Mucosa of descending colon (tissue), 3 donors: Measurements from ENCODE around the gene CPED1. TPM values are rescaled to one million over a fixed set of nuclear protein-coding genes. Genes with fewer than 3 reads are reported as not detected.

Experiments
- ATAC-seq: fragments of 200-7000 bp; cut with Tn5 transposase; one replicate; pipeline ENCODE4 v1.9.1; 2020; ENCODE audit warnings: mild to moderate bottlenecking, moderate library complexity
- DNase-seq, 3 donors: peaks; one replicate each; pipeline ENCODE4 v3.0.0-alpha.2; 2020
- H3K36me3 ChIP-seq: fragments of 200-600 bp; one replicate; pipeline ENCODE4 v1.8.0; 2021; ENCODE audit warnings: low read depth, mild to moderate bottlenecking
- H3K4me1 ChIP-seq: fragments of 200-600 bp; one replicate; pipeline ENCODE4 v1.8.0; 2021; ENCODE audit warnings: low read depth, mild to moderate bottlenecking
- H3K4me3 ChIP-seq: fragments of 200-600 bp; one replicate; pipeline ENCODE4 v1.8.0; 2021; ENCODE audit warnings: mild to moderate bottlenecking
- H3K9me3 ChIP-seq: fragments of 200-600 bp; one replicate; pipeline ENCODE4 v1.8.0; 2021; ENCODE audit warnings: mild to moderate bottlenecking
- intact Hi-C, 2 donors: fragments of 100-400 bp; cut with DNase I in 1 of 2; cut with micrococcal nuclease in 1 of 2; formaldehyde crosslinking; loops; one replicate each; pipeline versions ENCODE4 v1.11.0 to v1.11.1; 2022; cut with DNase I, micrococcal nuclease
- total RNA-seq, 3 donors: library from RNA; stranded (reverse); fragmentation: NEBNext Ultra II Directional in 2 of 3; extraction: Animal tissue kit (Norgen Biotek cat#: 25700) in 2 of 3; gene quantifications; one replicate each; pipeline versions ENCODE4 v1.2.1 to v1.2.4, GENCODE V29; 2021 to 2023
- TF ChIP-seq, protein P1 (sequence below): fragments of 200-600 bp; IDR thresholded peaks from one replicate; pipeline ENCODE4 v1.8.0; 2022; ENCODE audit warnings: antibody characterized with exemption, mild to moderate bottlenecking
- donor health status: DM: no; HTN: no; CAD: no; lungs with moderate emphysema.
- donor health status: DM: no; HTN: no; CAD: no.
- donor health status: DM: no; HTN: yes; CAD: no.

CPED1 gene
- total RNA-seq, 3 donors from 2014 or later = 6.5 to 67.7 (median 8.8) TPM

GRCh38 chr7:121331048-121331447, 342.5 kb downstream of the CPED1 start:
- H3K9me3 ChIP-seq = no peaks in the 10 kb centered on the region
- no peaks in the 10 kb centered on the region for H3K36me3 ChIP-seq
- intact Hi-C loops = no loop called here
- ATAC-seq (no peak), DNase-seq (no peak)
- no peak overlapping the region for H3K4me3 ChIP-seq
- TF ChIP-seq, protein P1, sequence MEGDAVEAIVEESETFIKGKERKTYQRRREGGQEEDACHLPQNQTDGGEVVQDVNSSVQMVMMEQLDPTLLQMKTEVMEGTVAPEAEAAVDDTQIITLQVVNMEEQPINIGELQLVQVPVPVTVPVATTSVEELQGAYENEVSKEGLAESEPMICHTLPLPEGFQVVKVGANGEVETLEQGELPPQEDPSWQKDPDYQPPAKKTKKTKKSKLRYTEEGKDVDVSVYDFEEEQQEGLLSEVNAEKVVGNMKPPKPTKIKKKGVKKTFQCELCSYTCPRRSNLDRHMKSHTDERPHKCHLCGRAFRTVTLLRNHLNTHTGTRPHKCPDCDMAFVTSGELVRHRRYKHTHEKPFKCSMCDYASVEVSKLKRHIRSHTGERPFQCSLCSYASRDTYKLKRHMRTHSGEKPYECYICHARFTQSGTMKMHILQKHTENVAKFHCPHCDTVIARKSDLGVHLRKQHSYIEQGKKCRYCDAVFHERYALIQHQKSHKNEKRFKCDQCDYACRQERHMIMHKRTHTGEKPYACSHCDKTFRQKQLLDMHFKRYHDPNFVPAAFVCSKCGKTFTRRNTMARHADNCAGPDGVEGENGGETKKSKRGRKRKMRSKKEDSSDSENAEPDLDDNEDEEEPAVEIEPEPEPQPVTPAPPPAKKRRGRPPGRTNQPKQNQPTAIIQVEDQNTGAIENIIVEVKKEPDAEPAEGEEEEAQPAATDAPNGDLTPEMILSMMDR = no peak
- H3K4me1 ChIP-seq = peaks cover 12% of the 10 kb centered on the region

GRCh38 chr7:121331574-121331973, 343.1 kb downstream of the CPED1 start:
- peaks cover 12% of the 10 kb centered on the region for H3K4me1 ChIP-seq
- no peak overlapping the region for H3K4me3 ChIP-seq
- no peak for ATAC-seq
- TF ChIP-seq, protein P1 = no peak
- no peaks in the 10 kb centered on the region for H3K36me3 ChIP-seq
- H3K9me3 ChIP-seq = no peaks in the 10 kb centered on the region
- DNase-seq = no peak
- intact Hi-C loops = no loop called here

- Histone ChIP-seq H3K4me3 (no peak overlapping the region), H3K9me3 (no peaks in the 10 kb centered on the region), H3K36me3 (no peaks in the 10 kb centered on the region), H3K4me1 (peaks cover 8% of the 10 kb centered on the region)
- TF ChIP-seq, protein P1 = no peak
- ATAC-seq (no peak), DNase-seq (no peak)
- intact Hi-C loops = no loop called here
These were observed 345.9 kb downstream of the CPED1 start for GRCh38 chr7:121334376-121334775.

DNA sequence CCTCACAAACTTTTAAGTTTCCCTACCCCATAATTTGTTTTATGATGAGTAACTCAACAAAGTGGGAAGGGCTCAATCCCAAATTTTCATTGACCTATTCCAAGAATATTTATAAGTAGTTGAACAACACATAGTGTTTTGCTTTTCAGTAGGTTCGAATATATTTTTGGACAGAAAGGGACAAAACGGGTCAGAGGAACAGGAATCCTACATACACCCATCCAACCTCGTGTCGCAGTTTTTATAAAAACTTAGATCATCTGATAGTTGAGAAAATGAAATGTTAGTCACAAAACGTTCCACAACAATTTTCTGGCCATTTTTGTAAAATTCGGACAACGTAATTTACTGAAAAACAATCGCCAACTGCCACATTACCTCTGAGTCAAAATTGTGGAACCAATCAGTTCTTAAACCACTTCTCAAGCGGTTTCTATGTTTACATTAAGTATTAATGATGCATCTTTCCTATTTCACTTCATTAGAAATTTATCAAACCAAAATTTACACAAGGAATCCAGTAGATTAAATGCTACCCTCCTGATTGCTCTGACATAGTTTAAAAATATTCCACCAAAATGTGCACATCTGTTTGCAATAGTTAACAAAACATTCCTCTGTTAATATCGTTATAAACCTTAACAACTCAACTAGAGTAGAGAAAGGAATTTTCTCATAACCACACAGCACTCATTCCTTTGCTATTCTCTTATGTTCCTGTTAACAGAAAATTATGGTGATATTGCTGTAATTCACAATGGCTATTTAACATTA, 346.6 kb downstream of the CPED1 start:
- TF ChIP-seq, protein P1 = no peak
- H3K9me3 ChIP-seq = no peaks in the 10 kb centered on the region
- peaks cover under 1% of the 10 kb centered on the region for H3K4me1 ChIP-seq
- ATAC-seq (no peak), DNase-seq (no peak)
- no peak overlapping the region for H3K4me3 ChIP-seq
- intact Hi-C loops = no loop called here
- H3K36me3 ChIP-seq = no peaks in the 10 kb centered on the region

- intact Hi-C loops = no loop called here
- no peak for DNase-seq
- H3K4me1 ChIP-seq = no peaks in the 10 kb centered on the region
- no peaks in the 10 kb centered on the region for H3K9me3 ChIP-seq
- H3K36me3 ChIP-seq = no peaks in the 10 kb centered on the region
- ATAC-seq = no peak
- no peak overlapping the region for H3K4me3 ChIP-seq
- TF ChIP-seq, protein P1 = no peak
These were observed 348.1 kb downstream of the CPED1 start for GRCh38 chr7:121336579-121336978.
